Caco-2 (cell line): ENCODE data around the gene CMTM7. TPM values are rescaled to one million over a fixed set of nuclear protein-coding genes. Genes with fewer than 3 reads are reported as not detected.
"Not testable (repeated sequence)": the region's sequence is repeated elsewhere in the genome, so short reads cannot be mapped to it uniquely, and the experiment has no call there.

Source experiments
- BruUV-seq: library from RNA; stranded (reverse); fragments of 400-500 nt; replicated peaks from 2 replicates; lab custom pipeline; 2021; lab: Mats Ljungman, UMichigan
- CTCF ChIA-PET: fragments of 300-600 bp; sonication (Branson Sonifier 250); formaldehyde crosslinking; loops from one replicate; lab custom pipeline; 2022; ENCODE audit warnings: antibody characterized with exemption; lab: Charles Lee
- POLR2A ChIA-PET: fragments of 300-600 bp; sonication (Branson Sonifier 250); formaldehyde crosslinking; loops from one replicate; lab custom pipeline; 2022; ENCODE audit warnings: antibody characterized with exemption; lab: Charles Lee
- DNase-seq, 2 experiments: peaks; one replicate each; pipeline versions ENCODE4 v3.0.0 to v3.0.0-alpha.2; 2020 to 2022
- H3K27me3 ChIP-seq: replicated peaks from 2 replicates; pipeline ENCODE4 v1.6.0; 2011; ENCODE audit warnings: low read length; ENCODE audit not compliant: control insufficient read depth, insufficient read depth
- H3K36me3 ChIP-seq: 2 replicates; pipeline ENCODE4 v1.5.1; 2011; ENCODE audit warnings: low read length; ENCODE audit not compliant: control insufficient read depth, insufficient read depth
- H3K4me1 ChIP-seq: fragments of 250-450 bp; sonication (Bioruptor Pico); 2 replicates; pipeline ENCODE4 v1.5.1; 2020; ENCODE audit warnings: mild to moderate bottlenecking
- H3K4me3 ChIP-seq: 2 replicates; pipeline ENCODE4 v1.5.1; 2011; ENCODE audit warnings: low read depth, mild to moderate bottlenecking, control low read depth, low read length
- H3K9me3 ChIP-seq: fragments of 250-450 bp; sonication (Bioruptor Pico); 2 replicates; pipeline ENCODE4 v1.5.1; 2020; ENCODE audit warnings: mild to moderate bottlenecking, moderate library complexity
- H3K27ac Mint-ChIP-seq: one replicate; pipeline ENCODE4 v1.8.0; 2022; ENCODE audit warnings: mixed read lengths; ENCODE audit not compliant: unreplicated experiment
- H3K27me3 Mint-ChIP-seq: one replicate; pipeline ENCODE4 v1.8.0; 2022; ENCODE audit warnings: mixed read lengths; ENCODE audit not compliant: insufficient read depth, unreplicated experiment
- H3K36me3 Mint-ChIP-seq: one replicate; pipeline ENCODE4 v1.8.0; 2022; ENCODE audit warnings: mild to moderate bottlenecking, mixed read lengths; ENCODE audit not compliant: insufficient read depth, unreplicated experiment
- H3K4me1 Mint-ChIP-seq: one replicate; pipeline ENCODE4 v1.8.0; 2022; ENCODE audit warnings: low read depth, mixed read lengths; ENCODE audit not compliant: unreplicated experiment
- H3K4me3 Mint-ChIP-seq: one replicate; pipeline ENCODE4 v1.8.0; 2022; ENCODE audit warnings: mild to moderate bottlenecking, moderate library complexity, mixed read lengths; ENCODE audit not compliant: unreplicated experiment
- H3K9me3 Mint-ChIP-seq: one replicate; pipeline ENCODE4 v1.8.0; 2022; ENCODE audit warnings: mixed read lengths; ENCODE audit not compliant: unreplicated experiment
- intact Hi-C: fragments of 100-400 bp; cut with micrococcal nuclease; formaldehyde crosslinking; loops from one replicate; pipeline ENCODE4 v1.10.0; 2022; ENCODE audit not compliant: unreplicated experiment
- total RNA-seq: library from RNA; stranded (reverse); gene quantifications from 2 replicates; pipeline ENCODE4 v1.2.3, GENCODE V29; 2022
- TF ChIP-seq, protein P1 (sequence below), 2 experiments: fragments of 200-600 bp in 1 of 2; IDR thresholded peaks; 1 replicate in 1 of 2; 2 replicates in 1 of 2; pipeline versions ENCODE4 v1.5.1 to v1.8.0; 2011 to 2022; ENCODE audit warnings: antibody characterized with exemption in 1 of 2, control low read depth in 1 of 2, inconsistent platforms in 1 of 2, low read depth in 1 of 2, low read length in 1 of 2, mild to moderate bottlenecking in 1 of 2, moderate library complexity in 1 of 2; ENCODE audit not compliant: insufficient read depth in 1 of 2, severe bottlenecking in 1 of 2, unreplicated experiment in 1 of 2

CMTM7 gene
- total RNA-seq, 1 experiment from 2014 or later, result 27.0 TPM

GRCh38 chr3:32464726-32465125 is 73.1 kb downstream of the CMTM7 start:
- H3K27me3 ChIP-seq, H3K4me3 Mint-ChIP-seq, H3K27me3 Mint-ChIP-seq, BruUV-seq, H3K9me3 Mint-ChIP-seq, H3K27ac Mint-ChIP-seq, H3K4me3 ChIP-seq, H3K36me3 ChIP-seq, POLR2A ChIA-PET, H3K9me3 ChIP-seq, CTCF ChIA-PET, DNase-seq, H3K4me1 Mint-ChIP-seq: not testable (repeated sequence)
- intact Hi-C loops, result loop anchor here (5.0 kb wide), 1 partner anchor 287 kb away; no protein-coding TSS in a partner anchor
- H3K4me1 ChIP-seq, result peaks cover 21% of the 10 kb centered on the region
- H3K36me3 Mint-ChIP-seq, result peaks cover 26% of the 10 kb centered on the region

- DNase-seq, H3K27ac Mint-ChIP-seq, H3K4me1 Mint-ChIP-seq, BruUV-seq, H3K9me3 Mint-ChIP-seq, POLR2A ChIA-PET, H3K4me3 Mint-ChIP-seq, H3K4me3 ChIP-seq, H3K9me3 ChIP-seq, H3K36me3 ChIP-seq, H3K27me3 ChIP-seq, H3K27me3 Mint-ChIP-seq, CTCF ChIA-PET: not testable (repeated sequence)
- intact Hi-C loops, result loop anchor here (5.0 kb wide), 1 partner anchor 290 kb away; no protein-coding TSS in a partner anchor
- H3K36me3 Mint-ChIP-seq, result peaks cover 25% of the 10 kb centered on the region
- H3K4me1 ChIP-seq, result peaks cover 15% of the 10 kb centered on the region
Measured at GRCh38 chr3:32466808-32467207, 75.2 kb downstream of the CMTM7 start.

DNA sequence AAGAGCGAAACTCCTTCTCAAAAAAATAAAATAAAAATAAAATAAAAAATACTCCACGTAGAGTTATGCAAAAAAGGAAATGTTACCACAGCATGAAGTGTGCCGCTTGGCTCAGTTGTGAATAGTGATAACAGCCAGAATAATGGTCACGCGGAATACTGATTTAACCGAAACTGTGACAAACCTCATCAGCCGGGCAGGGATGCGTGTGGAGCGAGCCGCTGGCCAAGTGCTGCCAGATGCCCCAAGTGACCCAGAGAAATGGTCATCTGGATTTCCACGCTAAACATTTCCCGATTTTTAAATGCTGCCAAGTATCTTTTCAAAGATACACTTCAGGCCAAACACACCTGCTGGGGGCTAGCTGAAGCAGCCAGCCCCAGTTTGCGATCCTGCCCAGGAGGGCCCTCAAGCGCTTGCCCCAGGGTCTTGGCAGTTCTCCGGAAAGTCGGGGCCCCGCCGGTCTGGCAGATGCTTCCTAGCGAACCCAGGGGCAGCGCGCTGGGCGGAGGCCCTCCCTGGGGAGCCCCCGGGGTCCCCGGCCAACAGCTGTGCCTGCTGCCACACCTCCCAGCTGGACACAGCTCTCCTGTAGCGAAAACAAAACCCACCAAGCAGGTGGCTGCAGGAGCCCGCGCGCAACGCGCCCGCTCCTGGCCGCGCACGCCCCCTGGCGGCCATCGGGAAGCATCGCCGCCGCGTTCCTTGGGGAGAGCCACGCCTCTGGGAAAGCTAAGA is 75.8 kb downstream of the CMTM7 start:
- Histone ChIP-seq H3K9me3 (no peaks in the 10 kb centered on the region), H3K4me3 (no peak overlapping the region), H3K27me3 (no peaks in the 10 kb centered on the region; the same call in 1 of the 2 replicates), H3K4me1 (peaks cover 9% of the 10 kb centered on the region; the same call in 1 of the 2 replicates), H3K36me3 (no peaks in the 10 kb centered on the region; the same call in 1 of the 2 replicates)
- H3K27me3 Mint-ChIP-seq, result no peaks in the 10 kb centered on the region
- ChIA-PET POLR2A (no interaction called here), CTCF (interaction anchor here (0.6 kb wide), 1 partner anchor 164 kb away, joined by 3 read pairs; no protein-coding TSS in a partner anchor)
- intact Hi-C loops, result loop anchor here (5.0 kb wide), 1 partner anchor 290 kb away; no protein-coding TSS in a partner anchor
- H3K36me3 Mint-ChIP-seq, result peaks cover 25% of the 10 kb centered on the region
- no peak overlapping the region for H3K4me3 Mint-ChIP-seq
- H3K4me1 Mint-ChIP-seq, result no peaks in the 10 kb centered on the region
- H3K9me3 Mint-ChIP-seq, result no peaks in the 10 kb centered on the region
- H3K27ac Mint-ChIP-seq, result no peak overlapping the region
- no TSS peak for BruUV-seq
- peak in 1 of 2 experiments; percentile 53 for DNase-seq
- TF ChIP-seq, protein P1, sequence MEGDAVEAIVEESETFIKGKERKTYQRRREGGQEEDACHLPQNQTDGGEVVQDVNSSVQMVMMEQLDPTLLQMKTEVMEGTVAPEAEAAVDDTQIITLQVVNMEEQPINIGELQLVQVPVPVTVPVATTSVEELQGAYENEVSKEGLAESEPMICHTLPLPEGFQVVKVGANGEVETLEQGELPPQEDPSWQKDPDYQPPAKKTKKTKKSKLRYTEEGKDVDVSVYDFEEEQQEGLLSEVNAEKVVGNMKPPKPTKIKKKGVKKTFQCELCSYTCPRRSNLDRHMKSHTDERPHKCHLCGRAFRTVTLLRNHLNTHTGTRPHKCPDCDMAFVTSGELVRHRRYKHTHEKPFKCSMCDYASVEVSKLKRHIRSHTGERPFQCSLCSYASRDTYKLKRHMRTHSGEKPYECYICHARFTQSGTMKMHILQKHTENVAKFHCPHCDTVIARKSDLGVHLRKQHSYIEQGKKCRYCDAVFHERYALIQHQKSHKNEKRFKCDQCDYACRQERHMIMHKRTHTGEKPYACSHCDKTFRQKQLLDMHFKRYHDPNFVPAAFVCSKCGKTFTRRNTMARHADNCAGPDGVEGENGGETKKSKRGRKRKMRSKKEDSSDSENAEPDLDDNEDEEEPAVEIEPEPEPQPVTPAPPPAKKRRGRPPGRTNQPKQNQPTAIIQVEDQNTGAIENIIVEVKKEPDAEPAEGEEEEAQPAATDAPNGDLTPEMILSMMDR (IDR thresholded peaks at IDR 0.05; ENCODE audit: insufficient read depth in 1 of 2, low read depth in 1 of 2, low read length in 1 of 2, severe bottlenecking in 1 of 2, unreplicated experiment in 1 of 2), result peak; percentile 29 to 52
